ENCODE results near the gene ADGRL3. TPM values are rescaled to one million over a fixed set of nuclear protein-coding genes. Genes with fewer than 3 reads are reported as not detected.
"Not testable (repeated sequence)": the region's sequence is repeated elsewhere in the genome, so short reads cannot be mapped to it uniquely, and the experiment has no call there.

The ADGRL3 gene
- total RNA-seq, 2 donors from 2014 or later = 48.0 to 54.3 TPM

GRCh38 chr4:61320631-61321030 lies 120.5 kb downstream of the ADGRL3 start:
- intact Hi-C loops (cut with DNase I) = loop anchor here in 1 of 2 donors (10.0 kb wide), 1 partner anchor 644 kb away; no protein-coding TSS in a partner anchor
- DNase-seq (ENCODE audit: low spot score) = no peak

GRCh38 chr4:61332693-61333092 lies 132.6 kb downstream of the ADGRL3 start:
- intact Hi-C loops (cut with DNase I) = no loop called here
- no peak for DNase-seq (ENCODE audit: low spot score)

GRCh38 chr4:61333490-61333889 lies 133.4 kb downstream of the ADGRL3 start:
- intact Hi-C loops (cut with DNase I) = no loop called here
- DNase-seq (ENCODE audit: low spot score) = no peak

GRCh38 chr4:61335241-61335763 lies 135.2 kb downstream of the ADGRL3 start:
- intact Hi-C loops (cut with DNase I) = no loop called here
- DNase-seq (ENCODE audit: low spot score) = no peak

GRCh38 chr4:61336488-61336887 lies 136.4 kb downstream of the ADGRL3 start:
- no peak for DNase-seq (ENCODE audit: low spot score)
- intact Hi-C loops (cut with DNase I) = no loop called here

- no peak for DNase-seq (ENCODE audit: low spot score)
- intact Hi-C loops (cut with DNase I) = no loop called here
These were observed 136.8 kb downstream of the ADGRL3 start for GRCh38 chr4:61336916-61337315.

- no peak for DNase-seq (ENCODE audit: low spot score)
- intact Hi-C loops (cut with DNase I) = no loop called here
These were observed 141.9 kb downstream of the ADGRL3 start for GRCh38 chr4:61342061-61342460.

GRCh38 chr4:61350932-61351331 lies 150.8 kb downstream of the ADGRL3 start:
- intact Hi-C loops (cut with DNase I) = no loop called here
- no peak for DNase-seq (ENCODE audit: low spot score)

GRCh38 chr4:61356696-61357095 lies 156.6 kb downstream of the ADGRL3 start:
- DNase-seq (ENCODE audit: low spot score) = no peak
- intact Hi-C loops (cut with DNase I) = no loop called here

- intact Hi-C loops (cut with DNase I) = no loop called here
- no peak for DNase-seq (ENCODE audit: low spot score)
These were observed 159.2 kb downstream of the ADGRL3 start for GRCh38 chr4:61359301-61359700.

- intact Hi-C loops (cut with DNase I) = not testable (repeated sequence)
These were observed 172.7 kb downstream of the ADGRL3 start for GRCh38 chr4:61372817-61373216.

GRCh38 chr4:61373901-61374440 lies 173.8 kb downstream of the ADGRL3 start:
- intact Hi-C loops (cut with DNase I) = no loop called here
- DNase-seq (ENCODE audit: low spot score) = no peak

More at GRCh38 chr4:61372817-61373216, 172.7 kb downstream of the ADGRL3 start:
- DNase-seq (ENCODE audit: low spot score) = peak; percentile 53

- no peak for DNase-seq (ENCODE audit: low spot score)
- intact Hi-C loops (cut with DNase I) = no loop called here
These were observed 174.3 kb downstream of the ADGRL3 start for GRCh38 chr4:61374447-61374891.

- intact Hi-C loops (cut with DNase I) = no loop called here
- DNase-seq (ENCODE audit: low spot score) = no peak
These were observed 175.2 kb downstream of the ADGRL3 start for GRCh38 chr4:61375301-61375700.

GRCh38 chr4:61376301-61376700 lies 176.2 kb downstream of the ADGRL3 start:
- no peak for DNase-seq (ENCODE audit: low spot score)
- intact Hi-C loops (cut with DNase I) = no loop called here

GRCh38 chr4:61379406-61379805 lies 179.3 kb downstream of the ADGRL3 start:
- intact Hi-C loops (cut with DNase I) = no loop called here
- DNase-seq (ENCODE audit: low spot score) = no peak

- intact Hi-C loops (cut with DNase I) = no loop called here
- DNase-seq (ENCODE audit: low spot score) = no peak
These were observed 180.7 kb downstream of the ADGRL3 start for GRCh38 chr4:61380865-61381264.

GRCh38 chr4:61385256-61385655 lies 185.1 kb downstream of the ADGRL3 start:
- intact Hi-C loops (cut with DNase I) = no loop called here
- DNase-seq (ENCODE audit: low spot score) = no peak

- intact Hi-C loops (cut with DNase I) = not testable (repeated sequence)
These were observed 187.2 kb downstream of the ADGRL3 start for GRCh38 chr4:61387372-61387771.

GRCh38 chr4:61389640-61390039 lies 189.5 kb downstream of the ADGRL3 start:
- DNase-seq (ENCODE audit: low spot score) = no peak
- intact Hi-C loops (cut with DNase I) = no loop called here

More at GRCh38 chr4:61387372-61387771, 187.2 kb downstream of the ADGRL3 start:
- not testable (repeated sequence) for DNase-seq (ENCODE audit: low spot score)

GRCh38 chr4:61395754-61396153 lies 195.6 kb downstream of the ADGRL3 start:
- intact Hi-C loops (cut with DNase I) = no loop called here
- no peak for DNase-seq (ENCODE audit: low spot score)
